PC-9 (cell line): ENCODE results near the gene LRP1B. TPM values are rescaled to one million over a fixed set of nuclear protein-coding genes. Genes with fewer than 3 reads are reported as not detected.

Source experiments
- BruUV-seq: library from RNA; stranded (reverse); fragments of 400-500 nt; replicated peaks from 2 replicates; lab custom pipeline; 2021; lab: Mats Ljungman, UMichigan
- CTCF ChIA-PET: fragments of 300-600 bp; sonication (Branson Sonifier 250); formaldehyde crosslinking; loops from one replicate; lab custom pipeline; 2022; ENCODE audit warnings: antibody characterized with exemption; lab: Charles Lee
- POLR2A ChIA-PET: fragments of 300-600 bp; sonication (Branson Sonifier 250); formaldehyde crosslinking; loops from one replicate; lab custom pipeline; 2022; ENCODE audit warnings: antibody characterized with exemption; ENCODE audit not compliant: unreplicated experiment; lab: Charles Lee
- DNase-seq, 2 experiments: peaks; one replicate each; pipeline versions ENCODE4 v3.0.0 to v3.0.0-alpha.2; 2015 to 2022; ENCODE audit warnings: mixed read lengths in 1 of 2
- H2AFZ ChIP-seq: fragments of 200-600 bp; sonication (generic); 2 replicates; pipeline ENCODE4 v1.8.1; 2017; ENCODE audit warnings: antibody characterized with exemption
- H3F3A ChIP-seq: fragments of 200-600 bp; sonication (generic); 2 replicates; pipeline ENCODE4 v1.8.1; 2017; ENCODE audit warnings: antibody characterized with exemption, mild to moderate bottlenecking, low read depth; ENCODE audit not compliant: insufficient read depth
- H3K27ac ChIP-seq: fragments of 200-600 bp; sonication (generic); 2 replicates; pipeline ENCODE4 v1.6.1; 2016; ENCODE audit warnings: mixed run types
- H3K27me3 ChIP-seq: fragments of 200-600 bp; sonication (generic); 2 replicates; pipeline ENCODE4 v1.6.1; 2016; ENCODE audit warnings: low read depth, mixed run types; ENCODE audit not compliant: insufficient read depth
- H3K36me3 ChIP-seq: fragments of 200-600 bp; sonication (generic); 2 replicates; pipeline ENCODE4 v1.6.1; 2016; ENCODE audit warnings: low read depth, mixed run types
- H3K4me1 ChIP-seq: fragments of 200-600 bp; sonication (generic); replicated peaks from 2 replicates; pipeline ENCODE4 v1.6.1; 2016; ENCODE audit warnings: mixed run types; ENCODE audit not compliant: insufficient read depth
- H3K4me2 ChIP-seq: fragments of 200-600 bp; sonication (generic); 2 replicates; pipeline ENCODE4 v1.6.1; 2017; ENCODE audit warnings: mixed run types
- H3K4me3 ChIP-seq: fragments of 200-600 bp; sonication (generic); 2 replicates; pipeline ENCODE4 v1.6.1; 2016; ENCODE audit warnings: mixed run types
- H3K79me2 ChIP-seq: fragments of 200-600 bp; sonication (generic); 2 replicates; pipeline ENCODE4 v1.6.1; 2017; ENCODE audit warnings: low read depth, mixed run types
- H3K9me2 ChIP-seq: fragments of 200-600 bp; sonication (generic); 2 replicates; pipeline ENCODE4 v1.8.1; 2017; ENCODE audit warnings: mild to moderate bottlenecking; ENCODE audit not compliant: insufficient read depth
- H3K9me3 ChIP-seq: fragments of 200-600 bp; sonication (generic); 2 replicates; pipeline ENCODE4 v1.8.1; 2016; ENCODE audit warnings: low read depth; ENCODE audit not compliant: insufficient read depth
- H4K20me1 ChIP-seq: fragments of 200-600 bp; sonication (generic); 2 replicates; pipeline ENCODE4 v1.8.1; 2017; ENCODE audit not compliant: insufficient read depth
- EZH2 ChIP-seq: fragments of 200-600 bp; sonication (generic); IDR thresholded peaks from 2 replicates; pipeline ENCODE4 v1.8.0; 2017; ENCODE audit warnings: antibody characterized with exemption, low read depth
- intact Hi-C: fragments of 100-400 bp; cut with micrococcal nuclease; formaldehyde crosslinking; loops from one replicate; pipeline ENCODE4 v1.10.0; 2022; ENCODE audit not compliant: unreplicated experiment
- total RNA-seq: library from RNA; stranded (reverse); gene quantifications from 2 replicates; pipeline ENCODE4 v1.2.3, GENCODE V29; 2021
- TF ChIP-seq, protein P1 (sequence below): fragments of 200-600 bp; sonication (generic); conservative IDR thresholded peaks from 2 replicates; pipeline ENCODE4 v1.6.1; 2017; ENCODE audit warnings: mixed run types, antibody characterized with exemption, mild to moderate bottlenecking, moderate library complexity

The LRP1B gene
- total RNA-seq, 1 experiment from 2014 or later = 1.7 TPM

DNA sequence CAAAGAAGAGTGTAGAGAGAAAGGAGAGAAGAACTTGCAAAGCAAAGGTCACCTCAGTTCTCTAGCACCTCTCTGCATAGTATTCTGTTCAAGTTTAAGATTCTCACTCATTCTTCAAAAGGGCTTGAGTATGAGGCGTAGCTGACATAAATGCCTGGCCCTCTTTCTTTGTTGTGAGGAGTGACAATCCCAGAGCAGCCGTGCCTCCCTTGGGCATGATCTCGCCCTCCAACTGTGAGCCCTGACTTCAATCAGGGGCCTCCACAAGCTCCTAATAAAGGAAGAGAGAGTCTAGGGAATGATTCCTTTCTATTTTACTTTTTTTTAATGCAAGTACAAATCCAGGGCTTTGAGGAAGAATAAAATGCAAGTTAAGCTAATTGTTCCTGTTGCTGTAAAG, 402.7 kb downstream of the LRP1B start:
- no peaks in the 10 kb centered on the region for H3F3A ChIP-seq
- TF ChIP-seq, protein P1, sequence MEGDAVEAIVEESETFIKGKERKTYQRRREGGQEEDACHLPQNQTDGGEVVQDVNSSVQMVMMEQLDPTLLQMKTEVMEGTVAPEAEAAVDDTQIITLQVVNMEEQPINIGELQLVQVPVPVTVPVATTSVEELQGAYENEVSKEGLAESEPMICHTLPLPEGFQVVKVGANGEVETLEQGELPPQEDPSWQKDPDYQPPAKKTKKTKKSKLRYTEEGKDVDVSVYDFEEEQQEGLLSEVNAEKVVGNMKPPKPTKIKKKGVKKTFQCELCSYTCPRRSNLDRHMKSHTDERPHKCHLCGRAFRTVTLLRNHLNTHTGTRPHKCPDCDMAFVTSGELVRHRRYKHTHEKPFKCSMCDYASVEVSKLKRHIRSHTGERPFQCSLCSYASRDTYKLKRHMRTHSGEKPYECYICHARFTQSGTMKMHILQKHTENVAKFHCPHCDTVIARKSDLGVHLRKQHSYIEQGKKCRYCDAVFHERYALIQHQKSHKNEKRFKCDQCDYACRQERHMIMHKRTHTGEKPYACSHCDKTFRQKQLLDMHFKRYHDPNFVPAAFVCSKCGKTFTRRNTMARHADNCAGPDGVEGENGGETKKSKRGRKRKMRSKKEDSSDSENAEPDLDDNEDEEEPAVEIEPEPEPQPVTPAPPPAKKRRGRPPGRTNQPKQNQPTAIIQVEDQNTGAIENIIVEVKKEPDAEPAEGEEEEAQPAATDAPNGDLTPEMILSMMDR = no peak
- TF ChIP-seq EZH2 = no peak
- H3K9me2 ChIP-seq = no peaks in the 10 kb centered on the region
- no peak overlapping the region for H3K4me3 ChIP-seq
- H3K27ac ChIP-seq = no peak overlapping the region
- ChIA-PET POLR2A (no interaction called here), CTCF (no interaction called here)
- no peaks in the 10 kb centered on the region for H4K20me1 ChIP-seq
- no peak overlapping the region for H2AFZ ChIP-seq
- DNase-seq = no peak
- no peaks in the 10 kb centered on the region for H3K9me3 ChIP-seq
- H3K79me2 ChIP-seq = no peaks in the 10 kb centered on the region
- no TSS peak for BruUV-seq
- no peaks in the 10 kb centered on the region for H3K27me3 ChIP-seq
- H3K4me2 ChIP-seq = no peak overlapping the region
- H3K4me1 ChIP-seq = no peaks in the 10 kb centered on the region
- intact Hi-C loops = no loop called here
- H3K36me3 ChIP-seq = no peaks in the 10 kb centered on the region

DNA sequence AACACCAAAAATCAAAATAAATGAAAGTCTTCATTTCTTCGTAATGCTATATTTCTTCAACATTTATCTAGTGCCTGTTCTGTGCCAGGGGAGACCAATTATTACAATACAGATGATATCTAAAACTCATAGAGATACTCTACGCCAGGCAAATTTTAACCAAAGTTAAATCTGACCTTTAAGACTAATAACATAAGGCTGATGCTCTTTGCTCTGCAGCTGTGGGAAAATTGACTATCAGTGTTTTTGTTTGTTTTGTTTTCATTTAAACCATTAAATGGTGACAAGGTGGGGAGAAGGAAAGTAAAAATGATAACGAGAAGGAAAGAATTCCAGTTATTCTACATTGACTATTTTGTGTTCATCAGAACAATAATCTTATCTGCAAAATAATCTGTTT, 406.4 kb downstream of the LRP1B start:
- Histone ChIP-seq H3K79me2 (no peaks in the 10 kb centered on the region), H3K36me3 (no peaks in the 10 kb centered on the region), H3K4me3 (no peak overlapping the region), H3F3A (no peaks in the 10 kb centered on the region), H4K20me1 (no peaks in the 10 kb centered on the region), H3K9me3 (no peaks in the 10 kb centered on the region), H3K9me2 (no peaks in the 10 kb centered on the region), H3K27me3 (no peaks in the 10 kb centered on the region), H3K4me2 (no peak overlapping the region), H3K4me1 (no peaks in the 10 kb centered on the region), H2AFZ (no peak overlapping the region), H3K27ac (no peak overlapping the region)
- intact Hi-C loops = no loop called here
- TF ChIP-seq, protein P1 = no peak
- TF ChIP-seq EZH2 = no peak
- BruUV-seq = no TSS peak
- DNase-seq = no peak
- ChIA-PET POLR2A (no interaction called here), CTCF (no interaction called here)

DNA sequence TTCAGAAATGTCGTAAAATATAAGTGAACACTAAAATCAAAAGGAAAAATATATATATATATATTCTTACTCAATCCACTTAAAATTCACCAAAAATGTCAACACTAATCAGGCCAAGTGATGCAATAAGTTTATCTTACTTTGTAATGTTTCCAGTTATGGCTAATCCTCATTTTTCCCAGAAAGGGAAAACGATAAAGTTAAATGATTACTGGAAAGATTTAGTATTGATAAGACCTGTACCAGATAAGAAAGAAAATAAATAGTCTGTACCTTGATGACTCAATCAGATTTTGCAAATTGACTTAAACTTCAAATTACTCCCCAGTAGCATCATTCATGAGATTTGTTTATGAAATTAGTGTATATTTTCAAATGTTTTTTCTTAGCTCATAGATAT, 407.0 kb downstream of the LRP1B start:
- TF ChIP-seq EZH2 = no peak
- TF ChIP-seq, protein P1 = no peak
- no peaks in the 10 kb centered on the region for H3K27me3 ChIP-seq
- H3K27ac ChIP-seq = no peak overlapping the region
- no peak for DNase-seq
- POLR2A ChIA-PET = no interaction called here
- no peaks in the 10 kb centered on the region for H4K20me1 ChIP-seq
- no TSS peak for BruUV-seq
- no peak overlapping the region for H2AFZ ChIP-seq
- no peaks in the 10 kb centered on the region for H3K36me3 ChIP-seq
- CTCF ChIA-PET = no interaction called here
- H3K79me2 ChIP-seq = no peaks in the 10 kb centered on the region
- no peak overlapping the region for H3K4me2 ChIP-seq
- no peaks in the 10 kb centered on the region for H3K9me3 ChIP-seq
- no peaks in the 10 kb centered on the region for H3K9me2 ChIP-seq
- H3K4me1 ChIP-seq = no peaks in the 10 kb centered on the region
- intact Hi-C loops = no loop called here
- H3F3A ChIP-seq = no peaks in the 10 kb centered on the region
- no peak overlapping the region for H3K4me3 ChIP-seq
